Endothelial cell of umbilical vein (primary cell): Measurements from ENCODE around the gene MOK. TPM values are rescaled to one million over a fixed set of nuclear protein-coding genes. Genes with fewer than 3 reads are reported as not detected.

ENCODE experiments used
- BruUV-seq: library from RNA; stranded (reverse); fragments of 400-500 nt; replicated peaks from 2 replicates; lab custom pipeline; 2021; lab: Mats Ljungman, UMichigan
- CTCF ChIA-PET: fragments of 300-600, 350-600 bp; sonication (Branson Sonifier 250); formaldehyde crosslinking; loops from one replicate; lab custom pipeline; 2021; ENCODE audit warnings: antibody characterized with exemption, inconsistent platforms; lab: Charles Lee
- POLR2A ChIA-PET: fragments of 300-600, 350-600 bp; sonication (Branson Sonifier 250); formaldehyde crosslinking; loops from one replicate; lab custom pipeline; 2021; ENCODE audit warnings: antibody characterized with exemption, inconsistent platforms; lab: Charles Lee
- DNase-seq: peaks from one replicate; pipeline ENCODE4 v3.0.0-alpha.2; 2011; ENCODE audit warnings: low read depth, low spot score
- FAIRE-seq: peaks from 2 replicates; lab custom pipeline; 2011; peaks lifted over from hg19 to GRCh38; lab: Jason Lieb, UNC
- H2AFZ ChIP-seq: 2 replicates; pipeline ENCODE4 v1.6.0; 2012; ENCODE audit warnings: low read depth, low read length, control low read depth, inconsistent platforms
- H3K27ac ChIP-seq: 2 replicates; pipeline ENCODE4 v1.5.1; 2011; ENCODE audit warnings: low read depth, mild to moderate bottlenecking, control low read depth, low read length, moderate library complexity; ENCODE audit not compliant: insufficient read depth
- H3K27me3 ChIP-seq, 2 experiments: 2 replicates each; pipeline versions ENCODE4 v1.6.0 to v1.6.1; 2011; ENCODE audit warnings: low read length in 2 of 2, mixed read lengths in 1 of 2; ENCODE audit not compliant: control insufficient read depth in 2 of 2, insufficient read depth in 2 of 2
- H3K36me3 ChIP-seq, 2 experiments: 2 replicates in 1 of 2; 3 replicates in 1 of 2; pipeline ENCODE4 v1.5.1; 2011; ENCODE audit warnings: low read length in 2 of 2, mild to moderate bottlenecking in 1 of 2, moderate library complexity in 1 of 2; ENCODE audit not compliant: control insufficient read depth in 2 of 2, insufficient read depth in 2 of 2; ENCODE audit errors: extremely low read depth in 1 of 2
- H3K4me1 ChIP-seq: 3 replicates; pipeline ENCODE4 v1.5.1; 2011; ENCODE audit warnings: mild to moderate bottlenecking, low read length; ENCODE audit not compliant: control insufficient read depth, insufficient read depth; ENCODE audit errors: extremely low read depth
- H3K4me2 ChIP-seq: 2 replicates; pipeline ENCODE4 v1.6.1; 2011; ENCODE audit warnings: low read length, control low read depth, mixed read lengths; ENCODE audit not compliant: insufficient read depth
- H3K4me3 ChIP-seq, 3 experiments: fragments of 200-600 bp in 1 of 3; sonication (generic), shearing (Covaris generic) in 1 of 3; replicated peaks in 1 of 3; 2 replicates each; pipeline ENCODE4 v1.5.1; 2011 to 2016; ENCODE audit warnings: control low read depth in 3 of 3, low read length in 3 of 3, mild to moderate bottlenecking in 2 of 3, inconsistent platforms in 1 of 3, low read depth in 1 of 3, moderate library complexity in 1 of 3; ENCODE audit not compliant: insufficient read depth in 1 of 3
- H3K79me2 ChIP-seq: 2 replicates; pipeline ENCODE4 v1.6.0; 2012; ENCODE audit warnings: low read length, inconsistent platforms; ENCODE audit not compliant: control insufficient read depth, insufficient read depth
- H3K9ac ChIP-seq: replicated peaks from 2 replicates; pipeline ENCODE3; 2011; ENCODE audit warnings: low read length, control low read depth; ENCODE audit not compliant: insufficient read depth; ENCODE audit errors: extremely low read depth
- H3K9me1 ChIP-seq: replicated peaks from 3 replicates; pipeline ENCODE4 v1.6.0; 2011; ENCODE audit warnings: mild to moderate bottlenecking, low read length; ENCODE audit not compliant: control insufficient read depth, insufficient read depth; ENCODE audit errors: extremely low read depth
- H3K9me3 ChIP-seq: replicated peaks from 2 replicates; pipeline ENCODE4 v1.5.1; 2012; ENCODE audit warnings: low read length, inconsistent platforms; ENCODE audit not compliant: control insufficient read depth, insufficient read depth
- H4K20me1 ChIP-seq: replicated peaks from 2 replicates; pipeline ENCODE3; 2011; ENCODE audit warnings: mild to moderate bottlenecking, low read length; ENCODE audit not compliant: control insufficient read depth, insufficient read depth; ENCODE audit errors: extremely low read depth
- CTCF ChIP-seq, 2 donors: IDR thresholded peaks; 1 replicate in 1 of 2; 2 replicates in 1 of 2; pipeline ENCODE4 v1.5.1; 2011; ENCODE audit warnings: low read length in 2 of 2, mild to moderate bottlenecking in 2 of 2, moderate library complexity in 2 of 2, control low read depth in 1 of 2, inconsistent platforms in 1 of 2, low read depth in 1 of 2; ENCODE audit not compliant: insufficient read depth in 1 of 2; ENCODE audit errors: extremely low read depth in 1 of 2
- EZH2 ChIP-seq: IDR thresholded peaks from 2 replicates; pipeline ENCODE4 v1.6.1; 2012; ENCODE audit warnings: borderline replicate concordance, low read depth, mild to moderate bottlenecking, moderate library complexity, low read length, inconsistent platforms; ENCODE audit not compliant: severe bottlenecking
- FOS ChIP-seq: IDR thresholded peaks from 2 replicates; pipeline ENCODE4 v1.6.1; 2011; ENCODE audit warnings: mild to moderate bottlenecking, low read length, moderate library complexity, borderline replicate concordance; ENCODE audit not compliant: insufficient read depth
- GATA2 ChIP-seq: IDR thresholded peaks from 2 replicates; pipeline ENCODE4 v1.7.0; 2011; ENCODE audit warnings: low read depth, mild to moderate bottlenecking, moderate library complexity, mixed read lengths, low read length; ENCODE audit not compliant: insufficient read length, insufficient read depth
- JUN ChIP-seq: IDR thresholded peaks from 2 replicates; pipeline ENCODE4 v1.6.1; 2011; ENCODE audit warnings: borderline replicate concordance, low read depth; ENCODE audit not compliant: insufficient read length, insufficient read depth
- MYC ChIP-seq: IDR thresholded peaks from one replicate; pipeline ENCODE4 v1.6.1; 2011; ENCODE audit warnings: mild to moderate bottlenecking, low read depth, low read length
- POLR2A ChIP-seq: IDR thresholded peaks from 2 replicates; pipeline ENCODE4 v1.6.1; 2012; ENCODE audit warnings: low read depth, mild to moderate bottlenecking, control low read depth, low read length
- POLR2AphosphoS5 ChIP-seq: IDR thresholded peaks from 2 replicates; pipeline ENCODE4 v1.6.1; 2012; ENCODE audit warnings: low read depth, mild to moderate bottlenecking, control low read depth, low read length, moderate library complexity; ENCODE audit not compliant: insufficient read depth
- dilution Hi-C: fragments of 300-500 bp; cut with MboI; formaldehyde crosslinking; loops from one replicate; pipeline ENCODE4 v1.15.0; 2019; ENCODE audit warnings: low sequenced_read_pairs; ENCODE audit not compliant: extremely low pct_ligation_motif_present
- intact Hi-C: fragments of 100-400 bp; cut with micrococcal nuclease; formaldehyde crosslinking; loops from one replicate; pipeline ENCODE4 v1.10.0; 2022
- polyA plus RNA-seq, 4 experiments: library from polyadenylated mRNA; depleted of rRNA in 3 of 4; stranded (reverse) in 3 of 4; unstranded in 1 of 4; fragments of >200 nt; gene quantifications; 2 replicates each; pipeline versions ENCODE4 v1.2.1 to v1.2.3, GENCODE V29; 2011 to 2012; ENCODE audit warnings: missing spikeins in 1 of 4
- total RNA-seq: library from RNA; stranded (reverse); gene quantifications from 2 replicates; pipeline ENCODE4 v1.2.3, GENCODE V29; 2021
- TF ChIP-seq, protein P1 (sequence below): IDR thresholded peaks from 2 replicates; pipeline ENCODE4 v1.6.1; 2011; ENCODE audit not compliant: insufficient read depth, insufficient read length

Gene MOK
- total and polyA plus RNA-seq, 2 donors (not counting 3 experiments of a cell fraction or from before 2014, with no cell fraction given), result 6.1 to 8.6 TPM

- Histone ChIP-seq H3K4me1 (peaks cover 25% of the 10 kb centered on the region), H3K4me2 (peak overlapping the region; percentile 38), H3K27ac (no peak overlapping the region), H3K9me1 (no peaks in the 10 kb centered on the region), H3K79me2 (peaks cover 5% of the 10 kb centered on the region), H3K9me3 (no peaks in the 10 kb centered on the region), H2AFZ (peak overlapping the region; percentile 50), H4K20me1 (no peaks in the 10 kb centered on the region), H3K9ac (no peak overlapping the region), H3K4me3 (peak overlapping the region in 2 of 3 experiments; percentile 31 to 33), H3K36me3 (no peaks in the 10 kb centered on the region), H3K27me3 (no peaks in the 10 kb centered on the region)
- ChIA-PET POLR2A (interaction anchor here (0.6 kb wide), 1 partner anchor 134 kb away, joined by 3 read pairs; no protein-coding TSS in a partner anchor), CTCF (interaction anchor here (0.7 to 2.3 kb wide), 11 partner anchors 11 to 253 kb away, joined by 3 to 10 read pairs (median 4); partner anchors contain the start of gene MOK)
- no TSS peak for BruUV-seq
- TF ChIP-seq, protein P1, sequence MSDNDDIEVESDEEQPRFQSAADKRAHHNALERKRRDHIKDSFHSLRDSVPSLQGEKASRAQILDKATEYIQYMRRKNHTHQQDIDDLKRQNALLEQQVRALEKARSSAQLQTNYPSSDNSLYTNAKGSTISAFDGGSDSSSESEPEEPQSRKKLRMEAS, result no peak
- TF ChIP-seq POLR2A, result peak; percentile 12
- no peak for TF ChIP-seq MYC
- intact Hi-C loops (loop anchor here (2.0 to 10.0 kb wide), 2 partner anchors 356 to 552 kb away; partner anchors contain the start of gene PPP2R5C), dilution Hi-C loops (no loop called here)
- no peak for FAIRE-seq
- DNase-seq, result no peak
Observed at GRCh38 chr14:102316338-102316742, 11.4 kb upstream of the MOK start.

- ChIA-PET CTCF (interaction anchor here (1.3 to 2.8 kb wide), 10 partner anchors 10 to 269 kb away, joined by 3 to 32 read pairs (median 6); partner anchors contain the start of genes MOK and WDR20), POLR2A (no interaction called here)
- no peak overlapping the region for H3K4me2 ChIP-seq
- DNase-seq (no peak), FAIRE-seq (no peak)
- H3K79me2 ChIP-seq, result no peaks in the 10 kb centered on the region
- no TSS peak for BruUV-seq
- no peak for TF ChIP-seq POLR2AphosphoS5
- TF ChIP-seq MYC, result no peak
- no peak for TF ChIP-seq JUN
- no peak for TF ChIP-seq GATA2
- TF ChIP-seq FOS, result no peak
- TF ChIP-seq, protein P1, result no peak
- no peak for TF ChIP-seq CTCF (IDR thresholded peaks at IDR 0.05; ENCODE audit: extremely low read depth in 1 of 2, insufficient read depth in 1 of 2, low read depth in 1 of 2, low read length in 2 of 2)
- TF ChIP-seq EZH2, result no peak
- TF ChIP-seq POLR2A, result no peak
- H3K27ac ChIP-seq, result no peak overlapping the region
- peaks cover 19% of the 10 kb centered on the region for H3K4me1 ChIP-seq
- dilution Hi-C loops, result no loop called here
- H3K27me3 ChIP-seq, result no peaks in the 10 kb centered on the region
- no peaks in the 10 kb centered on the region for H3K9me1 ChIP-seq
- no peak overlapping the region for H2AFZ ChIP-seq
- no peaks in the 10 kb centered on the region for H3K9me3 ChIP-seq
- H3K36me3 ChIP-seq, result no peaks in the 10 kb centered on the region
- intact Hi-C loops, result loop anchor here (2.0 to 10.0 kb wide), 3 partner anchors 176 to 550 kb away; partner anchors contain the start of genes HSP90AA1, PPP2R5C and WDR20
- H4K20me1 ChIP-seq, result no peaks in the 10 kb centered on the region
- no peak overlapping the region for H3K4me3 ChIP-seq
- no peak overlapping the region for H3K9ac ChIP-seq
Observed at GRCh38 chr14:102315121-102315520, 10.2 kb upstream of the MOK start.
